NT2/D1 (cell line): ENCODE measurements around the gene CLCN1.
A peak's percentile ranks its signal among the peaks of the same experiment; 100 is the strongest.
"Not testable (repeated sequence)": the region's sequence is repeated elsewhere in the genome, so short reads cannot be mapped to it uniquely, and the experiment has no call there.

ENCODE experiments used
- DNase-seq: peaks from one replicate; pipeline ENCODE4 v3.0.0-alpha.2; 2011; ENCODE audit warnings: low read depth, low spot score
- H3K27me3 ChIP-seq: 2 replicates; pipeline ENCODE4 v1.6.0; 2011; ENCODE audit warnings: mild to moderate bottlenecking; ENCODE audit not compliant: insufficient read length, insufficient read depth
- H3K36me3 ChIP-seq: 2 replicates; pipeline ENCODE4 v1.6.1; 2011; ENCODE audit warnings: mild to moderate bottlenecking, low read length, mixed read lengths; ENCODE audit not compliant: insufficient read depth, insufficient read length
- H3K4me1 ChIP-seq: 2 replicates; pipeline ENCODE4 v1.5.1; 2011; ENCODE audit not compliant: insufficient read depth, insufficient read length
- H3K4me3 ChIP-seq: 2 replicates; pipeline ENCODE4 v1.5.1; 2011; ENCODE audit warnings: low read depth; ENCODE audit not compliant: insufficient read length
- H3K9ac ChIP-seq: 2 replicates; pipeline ENCODE4 v1.6.0; 2011; ENCODE audit warnings: low read depth; ENCODE audit not compliant: insufficient read length
- H3K9me3 ChIP-seq: 2 replicates; pipeline ENCODE4 v1.5.1; 2011; ENCODE audit warnings: mild to moderate bottlenecking, low read length; ENCODE audit not compliant: insufficient read depth
- SUZ12 ChIP-seq: IDR thresholded peaks from 2 replicates; pipeline ENCODE4 v1.6.1; 2011; ENCODE audit not compliant: insufficient read length, insufficient read depth; ENCODE audit errors: extremely low read depth
- YY1 ChIP-seq: IDR thresholded peaks from 2 replicates; pipeline ENCODE4 v1.6.1; 2011; ENCODE audit not compliant: insufficient read length, insufficient read depth
- ZNF274 ChIP-seq: IDR thresholded peaks from 2 replicates; pipeline ENCODE4 v1.6.1; 2011; ENCODE audit warnings: mild to moderate bottlenecking, low read depth, low read length

CLCN1 gene

GRCh38 chr7:143287339-143287934, 28.5 kb upstream of the CLCN1 start:
- Histone ChIP-seq H3K4me3 (no peak overlapping the region), H3K4me1 (peaks cover 8% of the 10 kb centered on the region), H3K9me3 (peaks cover 19% of the 10 kb centered on the region), H3K36me3 (peaks cover 26% of the 10 kb centered on the region), H3K27me3 (peaks cover 5% of the 10 kb centered on the region), H3K9ac (no peak overlapping the region)
- no peak for DNase-seq
- TF ChIP-seq YY1, result no peak

- peak; percentile 96 for DNase-seq
- H3K9ac ChIP-seq, result peak within 1 kb of the TSS; percentile 97
- peaks cover 5% of the 10 kb centered on the region for H3K27me3 ChIP-seq
- peaks cover 19% of the 10 kb centered on the region for H3K9me3 ChIP-seq
- H3K36me3 ChIP-seq, result peaks cover 33% of the 10 kb centered on the region
- TF ChIP-seq SUZ12 (no peak), YY1 (peak; percentile 38), ZNF274 (no peak)
- H3K4me1 ChIP-seq, result peaks cover 8% of the 10 kb centered on the region
- H3K4me3 ChIP-seq, result peak within 1 kb of the TSS; percentile 89
Observed at GRCh38 chr7:143287935-143288826, 27.7 kb upstream of the CLCN1 start, which contains the start of gene CASP2. Gene CASP2 (plus strand): TSS chr7:143288351. CDS start chr7:143288456, 105 bp downstream.

GRCh38 chr7:143288836-143289235, 27.1 kb upstream of the CLCN1 start:
- Histone ChIP-seq H3K36me3 (peaks cover 40% of the 10 kb centered on the region), H3K27me3 (peaks cover 5% of the 10 kb centered on the region), H3K4me3 (peak overlapping the region; percentile 89), H3K4me1 (peaks cover 8% of the 10 kb centered on the region), H3K9ac (peak overlapping the region; percentile 97), H3K9me3 (peaks cover 19% of the 10 kb centered on the region)
- no peak for DNase-seq
- TF ChIP-seq ZNF274, result no peak
- TF ChIP-seq SUZ12, result no peak
- TF ChIP-seq YY1, result no peak

- Histone ChIP-seq H3K27me3 (peaks cover 5% of the 10 kb centered on the region), H3K36me3 (peaks cover 46% of the 10 kb centered on the region), H3K9ac (peak overlapping the region; percentile 97), H3K4me3 (peak overlapping the region; percentile 89), H3K4me1 (peaks cover 8% of the 10 kb centered on the region), H3K9me3 (peaks cover 19% of the 10 kb centered on the region)
- DNase-seq, result no peak
- no peak for TF ChIP-seq SUZ12
- no peak for TF ChIP-seq YY1
- no peak for TF ChIP-seq ZNF274
Observed at GRCh38 chr7:143289421-143289820, 26.5 kb upstream of the CLCN1 start.

GRCh38 chr7:143289888-143290287, 26.0 kb upstream of the CLCN1 start:
- not testable (repeated sequence) for H3K9ac ChIP-seq, H3K27me3 ChIP-seq, H3K4me3 ChIP-seq, H3K4me1 ChIP-seq, DNase-seq
- H3K36me3 ChIP-seq, result peaks cover 51% of the 10 kb centered on the region
- peaks cover 19% of the 10 kb centered on the region for H3K9me3 ChIP-seq

- H3K27me3 ChIP-seq, result peaks cover 5% of the 10 kb centered on the region
- H3K36me3 ChIP-seq, result peaks cover 55% of the 10 kb centered on the region
- H3K4me1 ChIP-seq, result peaks cover 6% of the 10 kb centered on the region
- H3K9me3 ChIP-seq, result peaks cover 19% of the 10 kb centered on the region
- no peak for DNase-seq
- no peak overlapping the region for H3K9ac ChIP-seq
- TF ChIP-seq YY1 (no peak), ZNF274 (no peak), SUZ12 (no peak)
- H3K4me3 ChIP-seq, result no peak overlapping the region
Observed at GRCh38 chr7:143290293-143290692, 25.6 kb upstream of the CLCN1 start.

- Histone ChIP-seq H3K4me1 (peaks cover 3% of the 10 kb centered on the region), H3K36me3 (peaks cover 76% of the 10 kb centered on the region), H3K9me3 (0 out of 2 replicates have a peak, but pooled peaks cover under 1% of the 10 kb centered on the region), H3K27me3 (no peaks in the 10 kb centered on the region), H3K4me3 (no peak overlapping the region), H3K9ac (no peak overlapping the region)
- DNase-seq, result no peak
- TF ChIP-seq YY1 (no peak), ZNF274 (no peak), SUZ12 (no peak)
Observed at GRCh38 chr7:143292876-143293275, 23.0 kb upstream of the CLCN1 start.
